HFFc6 (cell line): ENCODE results near the gene CWF19L2. TPM values are rescaled to one million over a fixed set of nuclear protein-coding genes. Genes with fewer than 3 reads are reported as not detected.

Experiments
- DNase-seq: peaks from one replicate; pipeline ENCODE4 v3.0.0-alpha.2; 2018
- H3K27ac Mint-ChIP-seq: 2 replicates; pipeline ENCODE4 v1.8.0; 2020; ENCODE audit warnings: mild to moderate bottlenecking, mixed read lengths
- H3K27me3 Mint-ChIP-seq: 2 replicates; pipeline ENCODE4 v1.8.0; 2021; ENCODE audit warnings: mild to moderate bottlenecking, moderate library complexity, mixed read lengths; ENCODE audit not compliant: insufficient read depth
- H3K36me3 Mint-ChIP-seq: 2 replicates; pipeline ENCODE4 v1.8.0; 2021; ENCODE audit warnings: low read depth, mixed read lengths
- H3K4me1 Mint-ChIP-seq: 2 replicates; pipeline ENCODE4 v1.8.0; 2020; ENCODE audit warnings: low read depth, mixed read lengths
- H3K4me3 Mint-ChIP-seq: 2 replicates; pipeline ENCODE4 v1.8.0; 2020; ENCODE audit warnings: mild to moderate bottlenecking, moderate library complexity, mixed read lengths
- H3K9me3 Mint-ChIP-seq: 2 replicates; pipeline ENCODE4 v1.8.0; 2020; ENCODE audit warnings: mild to moderate bottlenecking, mixed read lengths
- CTCF ChIP-seq: fragments of 200-600 bp; sonication (generic); IDR thresholded peaks from 2 replicates; pipeline ENCODE4 v1.5.0; 2021; ENCODE audit warnings: antibody characterized with exemption, mild to moderate bottlenecking
- total RNA-seq, 6 experiments: library from RNA; stranded (reverse); fragmentation: NEBNext Ultra II Directional; extraction: Animal tissue kit (Norgen Biotek cat#: 25700); gene quantifications; 2 replicates in 1 of 6; 3 replicates in 5 of 6; pipeline ENCODE4 v1.2.3, GENCODE V29; 2021

CWF19L2 gene
- total RNA-seq, 6 experiments from 2014 or later: 6.0 to 7.3 (median 6.7) TPM

- no peaks in the 10 kb centered on the region for H3K27me3 Mint-ChIP-seq
- no peaks in the 10 kb centered on the region for H3K4me1 Mint-ChIP-seq
- peaks cover 18% of the 10 kb centered on the region for H3K9me3 Mint-ChIP-seq
- DNase-seq: no peak
- H3K36me3 Mint-ChIP-seq: peaks cover 35% of the 10 kb centered on the region
- H3K4me3 Mint-ChIP-seq: no peak overlapping the region
- no peak for TF ChIP-seq CTCF
- H3K27ac Mint-ChIP-seq: no peak overlapping the region
Measured at GRCh38 chr11:107293677-107294344, 163.8 kb downstream of the CWF19L2 start.

- no peak overlapping the region for H3K4me3 Mint-ChIP-seq
Measured at GRCh38 chr11:107282195-107282594, 175.4 kb downstream of the CWF19L2 start.

More at GRCh38 chr11:107282195-107282594, 175.4 kb downstream of the CWF19L2 start:
- Mint-ChIP-seq H3K4me1 (no peaks in the 10 kb centered on the region), H3K9me3 (peaks cover 13% of the 10 kb centered on the region), H3K36me3 (no peaks in the 10 kb centered on the region), H3K27me3 (no peaks in the 10 kb centered on the region), H3K27ac (no peak overlapping the region)
- DNase-seq: no peak
- no peak for TF ChIP-seq CTCF

Other genes starting within 250 kb of the CWF19L2 start
- 1 to 10 TPM; 5.6 to 9.6 (median 7.1) TPM for gene ALKBH8, start 107.9 kb upstream of the CWF19L2 start, total RNA-seq
- gene ELMOD1, start 133.3 kb upstream of the CWF19L2 start, total RNA-seq: under 1 TPM; 0.19 to 0.30 (median 0.24) TPM